HUES6 (cell line): ENCODE measurements around the gene KLHL28.

Experiments used
- H3K27ac ChIP-seq: 2 replicates; pipeline ENCODE4 v1.7.0; 2013; ENCODE audit warnings: low read depth, mild to moderate bottlenecking, low read length, inconsistent platforms
- H3K27me3 ChIP-seq: 2 replicates; pipeline ENCODE4 v1.6.1; 2013; ENCODE audit warnings: low read length; ENCODE audit not compliant: control insufficient read depth, insufficient read depth
- H3K36me3 ChIP-seq: 2 replicates; pipeline ENCODE4 v1.6.1; 2013; ENCODE audit warnings: low read length; ENCODE audit not compliant: control insufficient read depth, insufficient read depth
- H3K4me1 ChIP-seq: 2 replicates; pipeline ENCODE4 v1.6.1; 2013; ENCODE audit warnings: low read length; ENCODE audit not compliant: control insufficient read depth, insufficient read depth
- H3K4me3 ChIP-seq: 2 replicates; pipeline ENCODE4 v1.5.1; 2013; ENCODE audit warnings: low read depth, low read length
- H3K9ac ChIP-seq: one replicate; pipeline ENCODE4 v1.6.1; 2013; ENCODE audit warnings: mild to moderate bottlenecking, low read length
- H3K9me3 ChIP-seq: 2 replicates; pipeline ENCODE4 v1.6.1; 2013; ENCODE audit warnings: low read depth, low read length; ENCODE audit not compliant: control insufficient read depth, insufficient read depth

KLHL28 gene

GRCh38 chr14:44959538-44959937 lies 2.2 kb downstream of the KLHL28 start:
- Histone ChIP-seq H3K4me3 (peak overlapping the region; percentile 93), H3K36me3 (no peaks in the 10 kb centered on the region), H3K9ac (no peak overlapping the region), H3K27me3 (no peaks in the 10 kb centered on the region), H3K4me1 (peaks cover 21% of the 10 kb centered on the region), H3K27ac (no peak overlapping the region), H3K9me3 (no peaks in the 10 kb centered on the region)

DNA sequence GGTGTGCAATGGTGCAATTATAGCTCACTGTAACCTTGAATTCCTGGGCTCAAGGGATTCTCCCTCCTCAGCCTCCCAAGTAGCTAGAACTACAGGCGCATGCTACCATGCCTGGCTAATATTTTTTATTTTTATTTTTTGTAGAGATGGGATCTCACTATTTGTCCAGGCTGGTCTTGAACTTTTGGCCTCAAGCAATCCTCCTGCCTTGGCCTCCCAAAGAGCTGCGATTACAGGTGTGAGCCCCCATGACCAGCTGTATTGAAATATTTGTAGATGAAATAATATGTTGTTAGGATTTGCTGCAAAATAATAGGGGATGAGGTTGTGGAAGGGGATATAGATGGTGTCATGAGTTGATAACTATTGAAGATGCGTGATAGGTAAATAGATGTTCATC lies 4.9 kb downstream of the KLHL28 start:
- no peaks in the 10 kb centered on the region for H3K9me3 ChIP-seq
- no peak overlapping the region for H3K9ac ChIP-seq
- H3K27ac ChIP-seq: no peak overlapping the region
- no peaks in the 10 kb centered on the region for H3K27me3 ChIP-seq
- H3K36me3 ChIP-seq: no peaks in the 10 kb centered on the region
- H3K4me3 ChIP-seq: no peak overlapping the region
- H3K4me1 ChIP-seq: peaks cover 7% of the 10 kb centered on the region; the same call in 1 of the 2 replicates

GRCh38 chr14:44955528-44955927 lies 6.2 kb downstream of the KLHL28 start:
- no peak overlapping the region for H3K4me3 ChIP-seq
- no peaks in the 10 kb centered on the region for H3K9me3 ChIP-seq
- H3K27ac ChIP-seq: no peak overlapping the region
- H3K27me3 ChIP-seq: no peaks in the 10 kb centered on the region
- H3K36me3 ChIP-seq: no peaks in the 10 kb centered on the region
- peaks cover 7% of the 10 kb centered on the region; the same call in 1 of the 2 replicates for H3K4me1 ChIP-seq
- H3K9ac ChIP-seq: no peak overlapping the region

- Histone ChIP-seq H3K9ac (no peak overlapping the region), H3K36me3 (no peaks in the 10 kb centered on the region), H3K4me1 (no peaks in the 10 kb centered on the region), H3K27ac (no peak overlapping the region), H3K9me3 (no peaks in the 10 kb centered on the region), H3K27me3 (no peaks in the 10 kb centered on the region), H3K4me3 (no peak overlapping the region)
Observed at GRCh38 chr14:44954750-44955149, 7.0 kb downstream of the KLHL28 start.

GRCh38 chr14:44952391-44953110 lies 9.2 kb downstream of the KLHL28 start:
- Histone ChIP-seq H3K27me3 (no peaks in the 10 kb centered on the region), H3K9ac (no peak overlapping the region), H3K9me3 (no peaks in the 10 kb centered on the region), H3K4me1 (no peaks in the 10 kb centered on the region), H3K36me3 (0 out of 2 replicates have a peak, but pooled peaks cover 4% of the 10 kb centered on the region), H3K27ac (no peak overlapping the region), H3K4me3 (no peak overlapping the region)

GRCh38 chr14:44951051-44951450 lies 10.7 kb downstream of the KLHL28 start:
- Histone ChIP-seq H3K4me1 (no peaks in the 10 kb centered on the region), H3K27me3 (no peaks in the 10 kb centered on the region), H3K9ac (no peak overlapping the region), H3K9me3 (no peaks in the 10 kb centered on the region), H3K27ac (no peak overlapping the region), H3K36me3 (0 out of 2 replicates have a peak, but pooled peaks cover 4% of the 10 kb centered on the region), H3K4me3 (no peak overlapping the region)

GRCh38 chr14:44945264-44945663 lies 16.5 kb downstream of the KLHL28 start:
- H3K27ac ChIP-seq: no peak overlapping the region
- no peaks in the 10 kb centered on the region for H3K4me1 ChIP-seq
- no peaks in the 10 kb centered on the region for H3K27me3 ChIP-seq
- no peak overlapping the region for H3K9ac ChIP-seq
- peaks cover 24% of the 10 kb centered on the region for H3K36me3 ChIP-seq
- no peak overlapping the region for H3K4me3 ChIP-seq
- no peaks in the 10 kb centered on the region for H3K9me3 ChIP-seq

- no peak overlapping the region for H3K4me3 ChIP-seq
- peaks cover 30% of the 10 kb centered on the region for H3K36me3 ChIP-seq
- no peaks in the 10 kb centered on the region for H3K4me1 ChIP-seq
- H3K27me3 ChIP-seq: no peaks in the 10 kb centered on the region
- H3K9me3 ChIP-seq: 0 out of 2 replicates have a peak, but pooled peaks cover 3% of the 10 kb centered on the region
- H3K9ac ChIP-seq: no peak overlapping the region
- H3K27ac ChIP-seq: no peak overlapping the region
Observed at GRCh38 chr14:44944107-44944506, 17.6 kb downstream of the KLHL28 start.

- H3K36me3 ChIP-seq: peaks cover 34% of the 10 kb centered on the region
- no peak overlapping the region for H3K4me3 ChIP-seq
- no peaks in the 10 kb centered on the region for H3K4me1 ChIP-seq
- no peak overlapping the region for H3K9ac ChIP-seq
- no peak overlapping the region for H3K27ac ChIP-seq
- H3K27me3 ChIP-seq: no peaks in the 10 kb centered on the region
- 0 out of 2 replicates have a peak, but pooled peaks cover 8% of the 10 kb centered on the region for H3K9me3 ChIP-seq
Observed at GRCh38 chr14:44942436-44942835, 19.3 kb downstream of the KLHL28 start.

DNA sequence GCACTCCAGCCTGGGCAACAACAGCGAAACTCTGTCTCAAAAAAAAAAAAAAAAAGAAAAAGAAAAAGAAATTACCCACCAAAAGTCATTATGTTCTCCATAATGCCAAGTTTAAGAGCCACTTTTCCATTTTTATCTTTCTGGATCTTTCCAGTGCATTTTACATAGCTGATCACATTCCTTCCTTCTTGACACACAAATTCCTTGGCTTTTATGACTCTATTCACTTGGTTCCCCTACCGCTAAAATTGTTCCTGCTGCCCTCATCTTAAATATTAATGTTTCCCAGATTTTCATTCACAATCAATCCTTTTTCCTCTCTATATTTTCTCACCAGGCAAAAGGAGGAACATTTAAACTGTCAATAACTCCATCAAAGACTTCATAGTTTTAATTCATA lies 20.2 kb downstream of the KLHL28 start:
- H3K27ac ChIP-seq: no peak overlapping the region
- no peaks in the 10 kb centered on the region for H3K4me1 ChIP-seq
- peaks cover 35% of the 10 kb centered on the region for H3K36me3 ChIP-seq
- H3K9ac ChIP-seq: no peak overlapping the region
- H3K9me3 ChIP-seq: 0 out of 2 replicates have a peak, but pooled peaks cover 8% of the 10 kb centered on the region
- no peaks in the 10 kb centered on the region for H3K27me3 ChIP-seq
- no peak overlapping the region for H3K4me3 ChIP-seq

DNA sequence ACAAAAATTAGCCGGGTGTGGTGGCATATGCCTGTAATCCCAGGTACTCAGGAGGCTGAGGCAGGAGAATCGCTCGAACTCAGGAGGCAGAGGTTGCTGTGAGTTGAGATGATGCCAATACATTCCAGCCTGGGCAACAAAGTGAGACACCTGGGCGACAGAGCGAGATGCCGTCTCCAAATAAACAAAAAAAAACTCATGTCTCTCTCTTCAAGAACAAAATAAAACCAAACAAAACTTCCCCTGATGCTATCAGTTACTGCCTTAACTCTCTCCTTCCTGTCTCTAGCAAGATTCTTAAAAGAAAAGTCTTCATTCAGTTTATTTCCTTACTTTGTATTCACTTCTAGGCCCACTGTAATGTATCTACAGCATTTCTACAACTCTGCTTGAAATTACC lies 20.8 kb downstream of the KLHL28 start:
- Histone ChIP-seq H3K9ac (no peak overlapping the region), H3K9me3 (0 out of 2 replicates have a peak, but pooled peaks cover 8% of the 10 kb centered on the region), H3K27me3 (no peaks in the 10 kb centered on the region), H3K27ac (no peak overlapping the region), H3K4me1 (no peaks in the 10 kb centered on the region), H3K36me3 (peaks cover 35% of the 10 kb centered on the region), H3K4me3 (no peak overlapping the region)
